ENCODE measurements around the gene ADAMTS14.
A peak's percentile ranks its signal among the peaks of the same experiment; 100 is the strongest.
"Not testable (repeated sequence)": the region's sequence is repeated elsewhere in the genome, so short reads cannot be mapped to it uniquely, and the experiment has no call there.

The ADAMTS14 gene

GRCh38 chr10:70751356-70751755 is 79.0 kb downstream of the ADAMTS14 start:
- DNase-seq (ENCODE audit: low read depth), result no peak

GRCh38 chr10:70751991-70752390 is 79.7 kb downstream of the ADAMTS14 start:
- no peak for DNase-seq (ENCODE audit: low read depth)

- DNase-seq (ENCODE audit: low read depth), result no peak
Measured at GRCh38 chr10:70752571-70752970, 80.3 kb downstream of the ADAMTS14 start.

DNA sequence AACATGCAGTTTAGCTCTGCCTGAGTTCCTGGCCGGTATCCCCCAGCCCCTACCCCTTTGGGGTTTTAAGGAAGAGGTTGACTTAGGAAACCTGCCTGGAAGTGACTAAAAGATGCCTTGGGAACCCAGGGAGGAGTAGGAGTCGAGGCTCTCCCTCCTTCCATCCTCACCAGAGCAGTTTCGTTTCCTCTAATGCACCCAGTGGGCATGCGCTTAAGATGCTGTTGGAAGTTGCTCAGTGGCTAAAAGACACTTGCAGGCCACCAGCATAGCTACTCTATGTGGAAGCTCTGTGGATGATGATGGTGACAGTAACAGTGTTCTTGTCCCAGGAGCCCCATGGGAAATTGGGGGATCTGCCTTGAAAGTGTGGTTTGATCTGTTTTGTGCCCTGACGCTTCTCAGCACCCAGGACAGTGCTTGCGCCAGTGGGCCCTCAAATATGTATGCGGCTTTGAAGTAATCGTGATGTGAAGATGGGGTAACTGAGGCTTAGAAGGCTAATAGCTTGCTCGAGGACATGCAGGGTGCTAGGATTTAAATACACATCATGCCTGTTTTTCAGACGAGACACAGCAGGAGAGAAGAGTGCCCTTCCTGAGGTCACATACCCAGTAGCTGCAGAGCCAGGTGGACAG is 80.8 kb downstream of the ADAMTS14 start:
- no peak for DNase-seq (ENCODE audit: low read depth)

DNA sequence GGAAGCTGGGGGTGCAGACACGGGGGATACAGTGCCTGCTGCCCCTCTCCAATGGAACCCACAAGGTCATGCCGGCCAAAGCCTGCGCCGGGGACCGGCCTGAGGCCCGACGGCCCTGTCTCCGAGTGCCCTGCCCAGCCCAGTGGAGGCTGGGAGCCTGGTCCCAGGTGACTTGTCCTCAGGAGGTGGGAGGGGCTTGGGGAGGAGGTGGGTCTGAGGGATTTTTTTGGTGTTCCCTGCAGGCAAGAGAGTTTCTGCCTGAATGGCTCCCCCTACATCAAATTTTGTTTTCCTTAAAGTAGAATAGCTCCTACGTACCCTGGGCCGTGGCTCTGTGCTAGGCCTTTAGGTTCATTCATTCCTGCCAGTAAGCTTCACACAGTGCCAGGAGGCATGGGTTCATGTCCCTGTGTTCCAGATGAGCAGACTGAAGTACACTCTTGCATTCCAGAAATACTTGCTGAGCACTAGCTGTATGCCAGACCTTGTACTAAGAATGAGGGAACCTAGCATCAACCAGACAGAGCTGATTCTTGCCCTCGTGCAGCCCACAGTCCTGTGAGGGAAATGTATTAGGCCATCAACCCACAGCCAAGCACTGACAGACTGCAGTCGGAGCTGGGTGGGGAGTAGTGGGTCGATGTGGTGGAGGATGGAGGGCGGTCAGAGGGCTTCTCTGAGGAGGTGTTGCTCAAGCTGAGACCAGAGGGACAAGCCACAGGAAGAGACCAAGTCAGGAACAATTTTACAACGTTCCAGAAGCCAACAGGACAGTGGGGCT is 81.7 kb downstream of the ADAMTS14 start:
- no peak for DNase-seq (ENCODE audit: low read depth)

- DNase-seq (ENCODE audit: low read depth), result no peak
Measured at GRCh38 chr10:70756700-70757360, 84.5 kb downstream of the ADAMTS14 start.

- DNase-seq (ENCODE audit: low read depth), result no peak
Measured at GRCh38 chr10:70757856-70758255, 85.5 kb downstream of the ADAMTS14 start.

DNA sequence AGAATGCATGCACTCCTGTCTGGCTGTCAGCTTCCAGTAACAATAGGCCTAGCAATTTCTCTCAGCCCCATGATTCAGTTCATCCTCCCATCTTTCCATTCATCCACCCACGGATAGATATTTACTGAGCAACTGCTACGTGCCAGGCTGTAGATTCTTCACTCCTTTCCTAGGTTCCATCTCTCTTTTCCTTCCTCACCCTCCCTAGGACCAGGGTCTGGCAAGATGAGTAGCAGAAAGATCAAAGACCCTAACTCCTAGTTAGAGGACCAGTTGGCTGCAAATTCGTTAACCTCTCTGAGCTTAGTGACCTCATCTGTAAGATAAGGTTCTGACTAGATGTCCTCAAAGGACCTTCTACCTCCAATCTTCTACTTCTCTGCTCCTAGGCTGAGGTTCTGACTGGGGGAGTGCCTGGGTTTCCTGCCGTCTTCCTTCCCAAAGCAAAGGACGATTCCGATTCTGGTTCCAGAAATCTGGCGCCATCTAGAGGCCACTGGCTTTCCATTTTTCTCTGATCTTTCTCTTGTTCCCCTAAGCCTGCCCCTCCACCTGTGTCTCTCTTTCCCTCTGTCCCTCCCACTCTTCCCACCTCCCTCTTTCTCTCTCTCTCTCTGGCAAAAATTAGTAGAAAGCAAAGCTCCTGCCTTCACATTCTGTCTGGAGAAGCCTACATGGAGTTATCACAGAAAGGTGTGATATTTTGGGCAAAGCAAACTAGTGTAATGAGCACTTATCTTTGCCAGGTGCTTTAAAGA is 86.6 kb downstream of the ADAMTS14 start:
- DNase-seq (ENCODE audit: low read depth), result peak; percentile 51

DNA sequence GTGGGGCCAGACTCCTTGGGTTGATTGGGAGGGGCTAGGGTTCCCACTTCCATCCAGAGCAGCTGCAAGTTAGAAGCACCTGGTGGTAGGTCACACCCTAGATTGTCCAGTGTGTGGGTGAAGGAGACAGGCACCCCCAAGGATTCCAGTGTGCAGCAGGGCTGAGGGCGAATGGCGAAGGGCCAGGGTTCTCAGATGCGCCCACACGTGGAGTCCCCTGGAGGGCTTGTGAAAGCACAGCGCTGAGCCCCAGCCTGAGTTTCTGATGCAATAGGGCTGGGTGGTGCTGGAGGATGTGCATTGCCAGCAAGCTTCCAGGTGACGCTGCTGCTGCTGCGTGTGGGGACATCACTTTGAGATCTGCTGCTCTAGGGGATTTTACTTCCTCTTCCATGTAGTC is 87.5 kb downstream of the ADAMTS14 start:
- DNase-seq (ENCODE audit: low read depth), result no peak

GRCh38 chr10:70760271-70760787 is 88.0 kb downstream of the ADAMTS14 start:
- no peak for DNase-seq (ENCODE audit: low read depth)

- no peak for DNase-seq (ENCODE audit: low read depth)
Measured at GRCh38 chr10:70761031-70761601, 88.8 kb downstream of the ADAMTS14 start.

GRCh38 chr10:70761727-70762350 is 89.5 kb downstream of the ADAMTS14 start:
- DNase-seq (ENCODE audit: low read depth), result no peak

GRCh38 chr10:70762441-70763175 is 90.3 kb downstream of the ADAMTS14 start:
- no peak for DNase-seq (ENCODE audit: low read depth)

GRCh38 chr10:70763567-70763966 is 91.3 kb downstream of the ADAMTS14 start:
- DNase-seq (ENCODE audit: low read depth), result no peak

GRCh38 chr10:70765794-70766594 is 93.7 kb downstream of the ADAMTS14 start:
- no peak for DNase-seq (ENCODE audit: low read depth)

GRCh38 chr10:70768026-70768685 is 95.8 kb downstream of the ADAMTS14 start:
- not testable (repeated sequence) for DNase-seq (ENCODE audit: low read depth)

GRCh38 chr10:70769121-70769520 is 96.8 kb downstream of the ADAMTS14 start:
- no peak for DNase-seq (ENCODE audit: low read depth)

DNA sequence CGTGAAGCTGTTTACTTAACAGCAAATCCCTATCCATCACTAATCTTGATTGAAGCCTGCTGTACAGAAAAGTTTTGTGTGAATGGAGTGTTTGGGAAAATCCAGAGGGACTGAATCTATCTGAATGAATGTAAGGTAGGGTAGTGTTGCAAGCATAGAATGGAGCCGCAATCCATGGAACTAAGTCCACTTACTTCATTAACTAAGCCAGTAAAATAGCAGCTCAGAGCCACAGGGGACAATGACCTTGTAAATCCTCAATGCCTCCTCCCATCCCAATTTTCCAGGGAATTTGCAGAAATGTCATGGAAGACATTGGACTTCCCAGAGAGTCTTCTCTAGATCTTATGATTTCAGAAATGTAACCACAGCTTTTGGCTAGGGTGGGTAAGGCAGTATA is 97.7 kb downstream of the ADAMTS14 start:
- DNase-seq (ENCODE audit: low read depth), result no peak

DNA sequence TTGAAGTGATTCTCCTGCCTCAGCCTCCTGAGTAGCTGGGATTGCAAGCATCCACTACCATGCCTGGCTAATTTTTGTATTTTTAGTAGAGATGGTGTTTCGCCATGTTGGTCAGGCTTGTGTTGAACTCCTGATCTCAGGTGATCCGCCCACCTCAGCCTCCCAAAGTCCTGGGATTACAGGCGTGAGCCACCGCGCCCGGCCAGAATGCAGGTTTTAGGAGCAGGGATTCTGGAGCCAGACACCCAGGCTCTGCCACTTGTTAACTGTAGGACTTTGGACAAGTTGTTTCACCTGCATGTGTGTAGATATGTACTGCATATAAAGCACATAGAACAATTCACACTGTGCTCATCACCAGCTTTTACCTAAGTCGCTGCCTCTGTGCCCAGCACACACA is 98.2 kb downstream of the ADAMTS14 start:
- DNase-seq (ENCODE audit: low read depth), result not testable (repeated sequence)
